ENCODE measurements around the gene SAPCD2. TPM values are rescaled to one million over a fixed set of nuclear protein-coding genes. Genes with fewer than 3 reads are reported as not detected.

Gene SAPCD2
- total and polyA plus RNA-seq, 10 donors, result 0.76 to 6.5 (median 2.4) TPM

- peak overlapping the region in 4 of 8 donors; percentile 13 to 93 (median 63) for H3K27ac ChIP-seq
Observed at GRCh38 chr9:137026828-137027227, 43.5 kb downstream of the SAPCD2 start.

GRCh38 chr9:137026384-137026783 lies 44.0 kb downstream of the SAPCD2 start:
- intact Hi-C loops (cut with DNase I; ENCODE audit: low total_unique reads), result no loop called here
- peaks cover 0 to 8% (median 0%) of the 10 kb centered on the region in 6 donors for H3K36me3 ChIP-seq
- H3K27me3 ChIP-seq (replicated peaks in 1 of 7), result no peaks in the 10 kb centered on the region
- TF ChIP-seq POLR2AphosphoS5 (IDR thresholded peaks at IDR 0.05) (no peak), POLR2A (IDR thresholded peaks at IDR 0.05) (no peak), CTCF (IDR thresholded peaks at IDR 0.05 in 8 of 11, conservative IDR thresholded peaks at IDR 0.05 in 3 of 11) (no peak)
- DNase-seq, result peak; percentile 76
- no peaks in the 10 kb centered on the region for H3K9me3 ChIP-seq
- WGBS, 5 donors, result 63 to 83% (median 80%) methylated on average over 1 to 2 of the region's 2 CpGs
- peak overlapping the region in 1 of 8 donors; percentile 86 for H3K4me3 ChIP-seq
- peak overlapping the region in 3 of 8 donors; percentile 60 to 93 (median 66) for H3K27ac ChIP-seq
- H3K4me1 ChIP-seq, result peaks cover 35 to 91% (median 69%) of the 10 kb centered on the region in 6 donors

More at GRCh38 chr9:137026828-137027227, 43.5 kb downstream of the SAPCD2 start:
- WGBS, 5 donors, result 66 to 81% (median 78%) methylated on average over 4 of the region's 4 CpGs
- peak; percentile 76 for DNase-seq
- Histone ChIP-seq H3K4me3 (peak overlapping the region in 5 of 8 donors; percentile 37 to 86 (median 41)), H3K4me1 (peaks cover 39 to 93% (median 74%) of the 10 kb centered on the region in 6 donors), H3K36me3 (peaks cover 0 to 6% (median 0%) of the 10 kb centered on the region in 6 donors), H3K9me3 (no peaks in the 10 kb centered on the region), H3K27me3 (replicated peaks in 1 of 7) (no peaks in the 10 kb centered on the region)
- TF ChIP-seq CTCF (IDR thresholded peaks at IDR 0.05 in 8 of 11, conservative IDR thresholded peaks at IDR 0.05 in 3 of 11), result no peak
- TF ChIP-seq POLR2A (IDR thresholded peaks at IDR 0.05), result no peak
- TF ChIP-seq POLR2AphosphoS5 (IDR thresholded peaks at IDR 0.05), result no peak
- intact Hi-C loops (cut with DNase I; ENCODE audit: low total_unique reads), result no loop called here

- Histone ChIP-seq H3K27ac (peak overlapping the region in 3 of 8 donors; percentile 8 to 93 (median 13)), H3K36me3 (peaks cover 0 to 16% (median 2%) of the 10 kb centered on the region in 6 donors), H3K9me3 (no peaks in the 10 kb centered on the region), H3K27me3 (replicated peaks in 1 of 7) (no peaks in the 10 kb centered on the region), H3K4me1 (peaks cover 27 to 85% (median 61%) of the 10 kb centered on the region in 6 donors), H3K4me3 (no peak overlapping the region)
- intact Hi-C loops (cut with DNase I; ENCODE audit: low total_unique reads), result no loop called here
- TF ChIP-seq POLR2AphosphoS5 (IDR thresholded peaks at IDR 0.05), result peak in 1 of 3 donors; percentile 22
- TF ChIP-seq CTCF (IDR thresholded peaks at IDR 0.05 in 8 of 11, conservative IDR thresholded peaks at IDR 0.05 in 3 of 11), result no peak
- no peak for TF ChIP-seq POLR2A (IDR thresholded peaks at IDR 0.05)
- 58 to 83% (median 74%) methylated on average over 14 to 21 of the region's 21 CpGs for WGBS, 5 donors
- DNase-seq, result peak; percentile 87
Observed at GRCh38 chr9:137025517-137025966, 44.8 kb downstream of the SAPCD2 start.

- H3K4me1 ChIP-seq, result peaks cover 9 to 66% (median 41%) of the 10 kb centered on the region in 6 donors
- H3K4me3 ChIP-seq, result no peak overlapping the region
- intact Hi-C loops (cut with DNase I; ENCODE audit: low total_unique reads), result no loop called here
- TF ChIP-seq POLR2AphosphoS5 (IDR thresholded peaks at IDR 0.05), result no peak
- no peak for TF ChIP-seq CTCF (IDR thresholded peaks at IDR 0.05 in 8 of 11, conservative IDR thresholded peaks at IDR 0.05 in 3 of 11)
- TF ChIP-seq POLR2A (IDR thresholded peaks at IDR 0.05), result no peak
- peaks cover 0 to 36% (median 3%) of the 10 kb centered on the region in 6 donors for H3K36me3 ChIP-seq
- H3K27ac ChIP-seq, result peak overlapping the region in 5 of 8 donors; percentile 39 to 60 (median 43)
- DNase-seq, result no peak
- H3K27me3 ChIP-seq (replicated peaks in 1 of 7), result no peaks in the 10 kb centered on the region
- WGBS, 5 donors, result 74 to 98% (median 79%) methylated on average over 7 to 15 of the region's 15 CpGs
- H3K9me3 ChIP-seq, result no peaks in the 10 kb centered on the region
Observed at GRCh38 chr9:137023583-137023991, 46.8 kb downstream of the SAPCD2 start.

Data from spleen (tissue), 11 donors.